ENCODE measurements around the gene FUBP3. TPM values are rescaled to one million over a fixed set of nuclear protein-coding genes. Genes with fewer than 3 reads are reported as not detected.

FUBP3 gene
- polyA plus RNA-seq, 2 of the 4 experiments (the other 2 are of a cell fraction): 43.5 to 67.7 TPM

- Histone ChIP-seq H3K4me1 (no peaks in the 10 kb centered on the region), H3K9me3 (no peaks in the 10 kb centered on the region), H3K27ac (no peak overlapping the region), H3K4me2 (no peak overlapping the region), H3K4me3 (no peak overlapping the region)
- FAIRE-seq (no peak), ATAC-seq (no peak), DNase-seq (ENCODE audit: low read depth in 1 of 2, low spot score in 1 of 2) (no peak)
- TF ChIP-seq FOSL2 (IDR thresholded peaks at IDR 0.05) (no peak), FOSL2 (CRISPR knock-in tag; IDR thresholded peaks at IDR 0.05) (no peak), ZSCAN20 (CRISPR knock-in tag; IDR thresholded peaks at IDR 0.05) (no peak), POLR2A (IDR thresholded peaks at IDR 0.05; ENCODE audit: low read length) (no peak), CBX2 (IDR thresholded peaks at IDR 0.05; ENCODE audit: borderline replicate concordance, low read depth) (no peak), KDM5A (IDR thresholded peaks at IDR 0.05) (no peak), CTCF (IDR thresholded peaks at IDR 0.05) (no peak)
- WGBS (ENCODE audit: missing lambda C conversion rate): 92% methylated on average over 22 of the region's 22 CpGs
- ChIA-PET CTCF (interaction anchor here (0.6 to 1.0 kb wide), 4 partner anchors 13 to 1130 kb away, joined by 3 to 4 read pairs (median 3); no protein-coding TSS in a partner anchor), POLR2A (no interaction called here)
These were observed 52.1 kb downstream of the FUBP3 start for GRCh38 chr9:130631331-130632080.

- WGBS (ENCODE audit: missing lambda C conversion rate): 90% methylated on average over 13 of the region's 13 CpGs
- Histone ChIP-seq H3K4me3 (no peak overlapping the region), H3K4me1 (no peaks in the 10 kb centered on the region), H3K27ac (no peak overlapping the region), H3K4me2 (no peak overlapping the region), H3K9me3 (no peaks in the 10 kb centered on the region)
- ChIA-PET CTCF (interaction anchor here (0.6 to 1.0 kb wide), 3 partner anchors 13 to 1129 kb away, joined by 3 read pairs; no protein-coding TSS in a partner anchor), POLR2A (no interaction called here)
- no peak for TF ChIP-seq TFCP2L1 (CRISPR knock-in tag; IDR thresholded peaks at IDR 0.05)
- no peak for TF ChIP-seq FOXS1 (CRISPR knock-in tag; IDR thresholded peaks at IDR 0.05)
- no peak for TF ChIP-seq KDM1A (IDR thresholded peaks at IDR 0.05; ENCODE audit: low read depth)
- TF ChIP-seq HMGXB4 (CRISPR knock-in tag; IDR thresholded peaks at IDR 0.05; ENCODE audit: borderline replicate concordance): no peak
- no peak for TF ChIP-seq HOXB13 (CRISPR knock-in tag; IDR thresholded peaks at IDR 0.05; ENCODE audit: low read depth)
- no peak for TF ChIP-seq ZNF302 (CRISPR knock-in tag; IDR thresholded peaks at IDR 0.05)
- TF ChIP-seq GATA3 (IDR thresholded peaks at IDR 0.05; ENCODE audit: borderline replicate concordance): no peak
- TF ChIP-seq ZSCAN20 (CRISPR knock-in tag; IDR thresholded peaks at IDR 0.05): no peak
- TF ChIP-seq SMC3 (IDR thresholded peaks at IDR 0.05): no peak
- no peak for TF ChIP-seq HDAC2 (IDR thresholded peaks at IDR 0.05)
- no peak for TF ChIP-seq MYC (IDR thresholded peaks at IDR 0.05; ENCODE audit: borderline replicate concordance, low read length)
- TF ChIP-seq EHF (CRISPR knock-in tag; IDR thresholded peaks at IDR 0.05): no peak
- FAIRE-seq (no peak), ATAC-seq (no peak), DNase-seq (ENCODE audit: low read depth in 1 of 2, low spot score in 1 of 2) (no peak)
These were observed 52.8 kb downstream of the FUBP3 start for GRCh38 chr9:130632081-130632710.

- ATAC-seq (no peak), FAIRE-seq (no peak)
- POLR2A ChIA-PET: no interaction called here
These were observed 53.5 kb downstream of the FUBP3 start for GRCh38 chr9:130632841-130633240.

More at GRCh38 chr9:130632841-130633240, 53.5 kb downstream of the FUBP3 start:
- WGBS (ENCODE audit: missing lambda C conversion rate): 97% methylated on average over 7 of the region's 7 CpGs
- DNase-seq (ENCODE audit: low read depth in 1 of 2, low spot score in 1 of 2): no peak
- TF ChIP-seq HMGXB4 (CRISPR knock-in tag; IDR thresholded peaks at IDR 0.05; ENCODE audit: borderline replicate concordance): no peak
- Histone ChIP-seq H3K9me3 (no peaks in the 10 kb centered on the region), H3K4me2 (no peak overlapping the region), H3K4me3 (no peak overlapping the region), H3K27ac (no peak overlapping the region), H3K4me1 (no peaks in the 10 kb centered on the region)
- CTCF ChIA-PET: interaction anchor here (1.0 kb wide), 2 partner anchors 12 to 17 kb away, joined by 3 read pairs; no protein-coding TSS in a partner anchor

Data from A549 (cell line).